Measurements from ENCODE around the gene CNTNAP2.

The CNTNAP2 gene

GRCh38 chr7:147069771-147070170 lies 953.2 kb downstream of the CNTNAP2 start:
- Histone ChIP-seq H3K27me3 (ENCODE audit: control insufficient read depth, insufficient read depth, low read length) (no peaks in the 10 kb centered on the region), H3K9ac (ENCODE audit: low read length) (no peak overlapping the region), H3K4me1 (ENCODE audit: control insufficient read depth, low read depth, low read length) (no peaks in the 10 kb centered on the region), H3K9me3 (ENCODE audit: control insufficient read depth, low read depth, low read length) (no peaks in the 10 kb centered on the region), H3K27ac (ENCODE audit: low read length) (no peak overlapping the region), H3K4me3 (ENCODE audit: low read length) (no peak overlapping the region), H3K36me3 (ENCODE audit: control insufficient read depth, low read depth, low read length) (no peaks in the 10 kb centered on the region)

- no peaks in the 10 kb centered on the region for H3K9me3 ChIP-seq (ENCODE audit: control insufficient read depth, low read depth, low read length)
- H3K27me3 ChIP-seq (ENCODE audit: control insufficient read depth, insufficient read depth, low read length), result no peaks in the 10 kb centered on the region
- no peak overlapping the region for H3K4me3 ChIP-seq (ENCODE audit: low read length)
- H3K9ac ChIP-seq (ENCODE audit: low read length), result no peak overlapping the region
- H3K36me3 ChIP-seq (ENCODE audit: control insufficient read depth, low read depth, low read length), result no peaks in the 10 kb centered on the region
- no peaks in the 10 kb centered on the region for H3K4me1 ChIP-seq (ENCODE audit: control insufficient read depth, low read depth, low read length)
- no peak overlapping the region for H3K27ac ChIP-seq (ENCODE audit: low read length)
Observed at GRCh38 chr7:147070886-147071285, 954.3 kb downstream of the CNTNAP2 start.

- Histone ChIP-seq H3K9ac (ENCODE audit: low read length) (no peak overlapping the region), H3K9me3 (ENCODE audit: control insufficient read depth, low read depth, low read length) (no peaks in the 10 kb centered on the region), H3K36me3 (ENCODE audit: control insufficient read depth, low read depth, low read length) (no peaks in the 10 kb centered on the region), H3K27me3 (ENCODE audit: control insufficient read depth, insufficient read depth, low read length) (no peaks in the 10 kb centered on the region), H3K27ac (ENCODE audit: low read length) (no peak overlapping the region), H3K4me3 (ENCODE audit: low read length) (no peak overlapping the region), H3K4me1 (ENCODE audit: control insufficient read depth, low read depth, low read length) (no peaks in the 10 kb centered on the region)
Observed at GRCh38 chr7:147071536-147071935, 954.9 kb downstream of the CNTNAP2 start.

- Histone ChIP-seq H3K4me3 (ENCODE audit: low read length) (no peak overlapping the region), H3K9me3 (ENCODE audit: control insufficient read depth, low read depth, low read length) (no peaks in the 10 kb centered on the region), H3K27ac (ENCODE audit: low read length) (no peak overlapping the region), H3K27me3 (ENCODE audit: control insufficient read depth, insufficient read depth, low read length) (no peaks in the 10 kb centered on the region), H3K36me3 (ENCODE audit: control insufficient read depth, low read depth, low read length) (no peaks in the 10 kb centered on the region), H3K4me1 (ENCODE audit: control insufficient read depth, low read depth, low read length) (no peaks in the 10 kb centered on the region), H3K9ac (ENCODE audit: low read length) (no peak overlapping the region)
Observed at GRCh38 chr7:147078312-147078711, 961.7 kb downstream of the CNTNAP2 start.

- Histone ChIP-seq H3K27ac (ENCODE audit: low read length) (no peak overlapping the region), H3K4me1 (ENCODE audit: control insufficient read depth, low read depth, low read length) (no peaks in the 10 kb centered on the region), H3K9me3 (ENCODE audit: control insufficient read depth, low read depth, low read length) (no peaks in the 10 kb centered on the region), H3K27me3 (ENCODE audit: control insufficient read depth, insufficient read depth, low read length) (no peaks in the 10 kb centered on the region), H3K9ac (ENCODE audit: low read length) (no peak overlapping the region), H3K36me3 (ENCODE audit: control insufficient read depth, low read depth, low read length) (no peaks in the 10 kb centered on the region), H3K4me3 (ENCODE audit: low read length) (no peak overlapping the region)
Observed at GRCh38 chr7:147079083-147079482, 962.5 kb downstream of the CNTNAP2 start.

- Histone ChIP-seq H3K27ac (ENCODE audit: low read length) (no peak overlapping the region), H3K36me3 (ENCODE audit: control insufficient read depth, low read depth, low read length) (no peaks in the 10 kb centered on the region), H3K4me1 (ENCODE audit: control insufficient read depth, low read depth, low read length) (no peaks in the 10 kb centered on the region), H3K27me3 (ENCODE audit: control insufficient read depth, insufficient read depth, low read length) (no peaks in the 10 kb centered on the region), H3K4me3 (ENCODE audit: low read length) (no peak overlapping the region), H3K9ac (ENCODE audit: low read length) (no peak overlapping the region), H3K9me3 (ENCODE audit: control insufficient read depth, low read depth, low read length) (no peaks in the 10 kb centered on the region)
Observed at GRCh38 chr7:147079921-147080420, 963.4 kb downstream of the CNTNAP2 start.

- Histone ChIP-seq H3K4me3 (ENCODE audit: low read length) (no peak overlapping the region), H3K27ac (ENCODE audit: low read length) (no peak overlapping the region), H3K36me3 (ENCODE audit: control insufficient read depth, low read depth, low read length) (no peaks in the 10 kb centered on the region), H3K9me3 (ENCODE audit: control insufficient read depth, low read depth, low read length) (no peaks in the 10 kb centered on the region), H3K9ac (ENCODE audit: low read length) (no peak overlapping the region), H3K4me1 (ENCODE audit: control insufficient read depth, low read depth, low read length) (no peaks in the 10 kb centered on the region), H3K27me3 (ENCODE audit: control insufficient read depth, insufficient read depth, low read length) (no peaks in the 10 kb centered on the region)
Observed at GRCh38 chr7:147081117-147081516, 964.5 kb downstream of the CNTNAP2 start.

GRCh38 chr7:147089051-147089461 lies 972.5 kb downstream of the CNTNAP2 start:
- H3K27ac ChIP-seq (ENCODE audit: low read length), result no peak overlapping the region
- no peak overlapping the region for H3K9ac ChIP-seq (ENCODE audit: low read length)

GRCh38 chr7:147089608-147090007 lies 973.0 kb downstream of the CNTNAP2 start:
- no peaks in the 10 kb centered on the region for H3K27me3 ChIP-seq (ENCODE audit: control insufficient read depth, insufficient read depth, low read length)
- no peaks in the 10 kb centered on the region for H3K4me1 ChIP-seq (ENCODE audit: control insufficient read depth, low read depth, low read length)
- no peak overlapping the region for H3K27ac ChIP-seq (ENCODE audit: low read length)
- no peak overlapping the region for H3K4me3 ChIP-seq (ENCODE audit: low read length)
- H3K9ac ChIP-seq (ENCODE audit: low read length), result no peak overlapping the region
- H3K36me3 ChIP-seq (ENCODE audit: control insufficient read depth, low read depth, low read length), result no peaks in the 10 kb centered on the region
- no peaks in the 10 kb centered on the region for H3K9me3 ChIP-seq (ENCODE audit: control insufficient read depth, low read depth, low read length)

More at GRCh38 chr7:147089051-147089461, 972.5 kb downstream of the CNTNAP2 start:
- Histone ChIP-seq H3K36me3 (ENCODE audit: control insufficient read depth, low read depth, low read length) (no peaks in the 10 kb centered on the region), H3K4me3 (ENCODE audit: low read length) (no peak overlapping the region), H3K4me1 (ENCODE audit: control insufficient read depth, low read depth, low read length) (no peaks in the 10 kb centered on the region), H3K27me3 (ENCODE audit: control insufficient read depth, insufficient read depth, low read length) (no peaks in the 10 kb centered on the region), H3K9me3 (ENCODE audit: control insufficient read depth, low read depth, low read length) (no peaks in the 10 kb centered on the region)

- Histone ChIP-seq H3K4me3 (ENCODE audit: low read length) (no peak overlapping the region), H3K27ac (ENCODE audit: low read length) (no peak overlapping the region), H3K36me3 (ENCODE audit: control insufficient read depth, low read depth, low read length) (no peaks in the 10 kb centered on the region), H3K4me1 (ENCODE audit: control insufficient read depth, low read depth, low read length) (no peaks in the 10 kb centered on the region), H3K9ac (ENCODE audit: low read length) (no peak overlapping the region), H3K27me3 (ENCODE audit: control insufficient read depth, insufficient read depth, low read length) (no peaks in the 10 kb centered on the region), H3K9me3 (ENCODE audit: control insufficient read depth, low read depth, low read length) (no peaks in the 10 kb centered on the region)
Observed at GRCh38 chr7:147096629-147097028, 980.0 kb downstream of the CNTNAP2 start.

- no peak overlapping the region for H3K4me3 ChIP-seq (ENCODE audit: low read length)
- no peaks in the 10 kb centered on the region for H3K27me3 ChIP-seq (ENCODE audit: control insufficient read depth, insufficient read depth, low read length)
- no peaks in the 10 kb centered on the region for H3K36me3 ChIP-seq (ENCODE audit: control insufficient read depth, low read depth, low read length)
- H3K27ac ChIP-seq (ENCODE audit: low read length), result no peak overlapping the region
- H3K9me3 ChIP-seq (ENCODE audit: control insufficient read depth, low read depth, low read length), result no peaks in the 10 kb centered on the region
- H3K9ac ChIP-seq (ENCODE audit: low read length), result no peak overlapping the region
- H3K4me1 ChIP-seq (ENCODE audit: control insufficient read depth, low read depth, low read length), result no peaks in the 10 kb centered on the region
Observed at GRCh38 chr7:147103224-147103623, 986.6 kb downstream of the CNTNAP2 start.

GRCh38 chr7:147106746-147107145 lies 990.1 kb downstream of the CNTNAP2 start:
- Histone ChIP-seq H3K27me3 (ENCODE audit: control insufficient read depth, insufficient read depth, low read length) (no peaks in the 10 kb centered on the region), H3K27ac (ENCODE audit: low read length) (no peak overlapping the region), H3K4me1 (ENCODE audit: control insufficient read depth, low read depth, low read length) (no peaks in the 10 kb centered on the region), H3K4me3 (ENCODE audit: low read length) (no peak overlapping the region), H3K36me3 (ENCODE audit: control insufficient read depth, low read depth, low read length) (no peaks in the 10 kb centered on the region), H3K9ac (ENCODE audit: low read length) (no peak overlapping the region), H3K9me3 (ENCODE audit: control insufficient read depth, low read depth, low read length) (no peaks in the 10 kb centered on the region)
